ENCODE data around the gene GRB10. TPM values are rescaled to one million over a fixed set of nuclear protein-coding genes. Genes with fewer than 3 reads are reported as not detected.

Gene GRB10
- total and polyA plus RNA-seq, 2 of the 8 experiments (the other 6 are each of a cell fraction or from before 2014, with no cell fraction given): 35.7 to 97.0 TPM

DNA sequence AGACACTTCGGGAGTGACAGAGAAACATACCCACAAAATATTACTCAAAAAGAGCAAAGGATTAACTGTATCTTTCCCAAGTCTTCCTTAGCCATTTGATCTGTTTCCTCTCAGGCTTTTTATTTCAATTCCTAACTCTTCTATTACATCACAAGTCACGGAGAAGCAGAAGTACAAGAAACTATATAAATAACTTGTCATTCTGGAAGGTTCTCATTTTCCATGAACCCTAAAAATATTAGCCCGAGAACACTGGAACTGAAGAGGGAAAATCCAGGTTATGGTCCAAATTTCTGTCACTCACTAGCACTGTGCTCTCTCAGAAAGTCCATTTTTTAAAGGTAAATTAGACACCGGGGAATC is 98.0 kb downstream of the GRB10 start:
- DNase-seq (ENCODE audit: low read depth in 1 of 2, low spot score in 2 of 2) (no peak), FAIRE-seq (no peak)
- Histone ChIP-seq H2BK5ac (ENCODE audit: low read depth, low read length) (no peak overlapping the region), H3K56ac (replicated peaks; ENCODE audit: insufficient read length, low read depth, low read length) (no peak overlapping the region), H3K9me3 (ENCODE audit: insufficient read depth in 2 of 2, low read depth in 1 of 2, low read length in 1 of 2) (no peaks in the 10 kb centered on the region), H4K91ac (replicated peaks; ENCODE audit: insufficient read length, low read length) (no peak overlapping the region), H2BK12ac (ENCODE audit: low read depth, low read length) (no peak overlapping the region), H3K4me2 (ENCODE audit: insufficient read depth in 1 of 2, low read depth in 2 of 2, low read length in 2 of 2) (no peak overlapping the region), H3K18ac (ENCODE audit: extremely low read depth, low read length) (no peak overlapping the region), H3K23me2 (ENCODE audit: low read depth, low read length) (no peaks in the 10 kb centered on the region), H4K20me1 (replicated peaks in 1 of 2; ENCODE audit: control insufficient read depth in 1 of 2, insufficient read depth in 2 of 2, low read length in 2 of 2) (peaks cover 0 to 5% of the 10 kb centered on the region in 2 experiments), H4K5ac (ENCODE audit: insufficient read length, low read depth, low read length) (no peak overlapping the region), H3K14ac (ENCODE audit: insufficient read length) (no peak overlapping the region), H3K4ac (replicated peaks; ENCODE audit: insufficient read length, low read depth, low read length) (no peak overlapping the region), H3K36me3 (ENCODE audit: control insufficient read depth in 2 of 4, insufficient read depth in 4 of 4, low read length in 3 of 4) (peaks cover 0 to 13% (median 6%) of the 10 kb centered on the region in 4 experiments; a peak in 5 of 8 replicates), H2BK15ac (ENCODE audit: low read length) (no peak overlapping the region), H2AFZ (ENCODE audit: low read length) (no peak overlapping the region), H3K79me1 (ENCODE audit: low read depth, low read length) (peaks cover 5% of the 10 kb centered on the region), H3K4me3 (ENCODE audit: extremely low read depth in 1 of 4, insufficient read depth in 2 of 4, low read depth in 3 of 4, low read length in 4 of 4) (no peak overlapping the region), H2AK5ac (ENCODE audit: low read depth, low read length) (no peak overlapping the region), H2BK120ac (replicated peaks; ENCODE audit: low read depth, low read length) (no peak overlapping the region), H3K79me2 (ENCODE audit: control insufficient read depth in 1 of 2, insufficient read depth in 2 of 2, low read length in 2 of 2) (peaks cover 0 to 39% of the 10 kb centered on the region in 2 experiments; a peak in 2 of 4 replicates), H3K9ac (replicated peaks in 1 of 4; ENCODE audit: extremely low read depth in 1 of 4, low read depth in 3 of 4, low read length in 3 of 4) (no peak overlapping the region), H3K4me1 (replicated peaks in 1 of 4; ENCODE audit: control insufficient read depth in 3 of 4, insufficient read depth in 4 of 4, low read length in 3 of 4) (peaks cover 0 to 2% (median 1%) of the 10 kb centered on the region in 4 experiments; a peak in 2 of 7 replicates), H3K23ac (ENCODE audit: insufficient read length) (no peak overlapping the region), H4K8ac (ENCODE audit: extremely low read depth, insufficient read depth, low read length) (no peak overlapping the region), H3K27ac (ENCODE audit: low read depth, low read length) (no peak overlapping the region), H3K27me3 (replicated peaks in 1 of 4; ENCODE audit: control insufficient read depth in 3 of 4, extremely low read depth in 1 of 4, insufficient read depth in 3 of 4, low read length in 3 of 4) (no peaks in the 10 kb centered on the region), H2BK20ac (ENCODE audit: low read length) (no peak overlapping the region)
- ChIA-PET CTCF (ENCODE audit: partially characterized antibody) (interaction anchor here (1.0 to 1.4 kb wide), 2 partner anchors 13 to 476 kb away, joined by 3 to 4 read pairs; no protein-coding TSS in a partner anchor), POLR2A (ENCODE audit: partially characterized antibody) (no interaction called here)
- 90% methylated on average over 4 of the region's 4 CpGs; no CpG with 5 or more reads in 1 of the 2 experiments for WGBS, 2 experiments (ENCODE audit: extremely low coverage in 1 of 2, insufficient coverage in 1 of 2, insufficient read length in 1 of 2, insufficient replicate concordance in 2 of 2, low coverage in 1 of 2, low lambda C conversion rate in 2 of 2, missing lambda C conversion rate in 1 of 2)
- TF ChIP-seq SIRT6 (IDR thresholded peaks at IDR 0.05; ENCODE audit: low read length): no peak
- TF ChIP-seq GTF2F1 (IDR thresholded peaks at IDR 0.05; ENCODE audit: borderline replicate concordance, low read depth, low read length): no peak
- TF ChIP-seq RXRA (IDR thresholded peaks at IDR 0.05; ENCODE audit: insufficient read depth, low read depth, low read length): no peak
- TF ChIP-seq BCL11A (IDR thresholded peaks at IDR 0.05; ENCODE audit: low read depth in 2 of 2, low read length in 2 of 2): no peak
- TF ChIP-seq EZH2 (IDR thresholded peaks at IDR 0.05; ENCODE audit: low read depth, low read length, severe bottlenecking): no peak
- TF ChIP-seq JUN (IDR thresholded peaks at IDR 0.05; ENCODE audit: low read depth, low read length): no peak
- no peak for TF ChIP-seq RFX5 (IDR thresholded peaks at IDR 0.05; ENCODE audit: borderline replicate concordance, low read depth, low read length)
- TF ChIP-seq, protein P1, sequence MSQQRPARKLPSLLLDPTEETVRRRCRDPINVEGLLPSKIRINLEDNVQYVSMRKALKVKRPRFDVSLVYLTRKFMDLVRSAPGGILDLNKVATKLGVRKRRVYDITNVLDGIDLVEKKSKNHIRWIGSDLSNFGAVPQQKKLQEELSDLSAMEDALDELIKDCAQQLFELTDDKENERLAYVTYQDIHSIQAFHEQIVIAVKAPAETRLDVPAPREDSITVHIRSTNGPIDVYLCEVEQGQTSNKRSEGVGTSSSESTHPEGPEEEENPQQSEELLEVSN (IDR thresholded peaks at IDR 0.05): no peak
- TF ChIP-seq POLR2AphosphoS5 (IDR thresholded peaks at IDR 0.05; ENCODE audit: low read depth, low read length): no peak
- TF ChIP-seq SP4 (IDR thresholded peaks at IDR 0.05; ENCODE audit: low read length): no peak
- no peak for TF ChIP-seq RBBP5 (IDR thresholded peaks at IDR 0.05; ENCODE audit: borderline replicate concordance, low read depth, low read length)
- TF ChIP-seq CBX8 (IDR thresholded peaks at IDR 0.05; ENCODE audit: borderline replicate concordance, low read depth, low read length): no peak
- no peak for TF ChIP-seq ASH2L (IDR thresholded peaks at IDR 0.05; ENCODE audit: low read length)
- TF ChIP-seq, protein P2, sequence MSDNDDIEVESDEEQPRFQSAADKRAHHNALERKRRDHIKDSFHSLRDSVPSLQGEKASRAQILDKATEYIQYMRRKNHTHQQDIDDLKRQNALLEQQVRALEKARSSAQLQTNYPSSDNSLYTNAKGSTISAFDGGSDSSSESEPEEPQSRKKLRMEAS (IDR thresholded peaks at IDR 0.05): no peak

All from H1 (cell line).